DOHH2 (cell line): ENCODE data around the gene TMEM130.

Experiments
- H3F3A ChIP-seq: fragments of 200-600 bp; sonication (generic), shearing (Covaris generic); 2 replicates; pipeline ENCODE4 v1.6.0; 2016; ENCODE audit warnings: antibody characterized with exemption, mild to moderate bottlenecking; ENCODE audit not compliant: control insufficient read depth, insufficient read depth
- H3K27ac ChIP-seq: fragments of 200-600 bp; sonication (generic); 2 replicates; pipeline ENCODE4 v1.5.1; 2014; ENCODE audit warnings: low read depth, mild to moderate bottlenecking, low read length, moderate library complexity
- H3K27me3 ChIP-seq: fragments of 200-600 bp; sonication (generic); 2 replicates; pipeline ENCODE4 v1.6.1; 2014; ENCODE audit warnings: mild to moderate bottlenecking, low read length, mixed read lengths; ENCODE audit not compliant: control insufficient read depth
- H3K36me3 ChIP-seq: fragments of 200-600 bp; sonication (generic); 2 replicates; pipeline ENCODE4 v1.6.1; 2014; ENCODE audit warnings: mild to moderate bottlenecking, low read length, moderate library complexity, mixed read lengths; ENCODE audit not compliant: control insufficient read depth
- H3K4me1 ChIP-seq: fragments of 200-600 bp; sonication (generic); 2 replicates; pipeline ENCODE4 v1.6.1; 2014; ENCODE audit warnings: mild to moderate bottlenecking, low read length, mixed read lengths; ENCODE audit not compliant: control insufficient read depth
- H3K4me2 ChIP-seq: fragments of 200-600 bp; sonication (generic); 2 replicates; pipeline ENCODE4 v1.6.0; 2014; ENCODE audit warnings: mild to moderate bottlenecking, low read length, moderate library complexity
- H3K4me3 ChIP-seq: fragments of 200-600 bp; sonication (generic); 2 replicates; pipeline ENCODE4 v1.5.1; 2014; ENCODE audit warnings: mild to moderate bottlenecking, low read length, mixed read lengths
- H3K79me2 ChIP-seq: fragments of 200-600 bp; sonication (generic); 2 replicates; pipeline ENCODE4 v1.6.1; 2014; ENCODE audit warnings: mild to moderate bottlenecking, low read length, mixed read lengths; ENCODE audit not compliant: control insufficient read depth
- H3K9me2 ChIP-seq: fragments of 200-600 bp; sonication (generic); replicated peaks from 2 replicates; pipeline ENCODE4 v1.6.1; 2014; ENCODE audit warnings: mild to moderate bottlenecking, low read length, mixed read lengths; ENCODE audit not compliant: control insufficient read depth
- H3K9me3 ChIP-seq: fragments of 200-600 bp; sonication (generic); 2 replicates; pipeline ENCODE4 v1.6.1; 2014; ENCODE audit warnings: antibody characterized with exemption, low read length, mixed read lengths; ENCODE audit not compliant: control insufficient read depth, insufficient read depth
- H4K20me1 ChIP-seq: fragments of 200-600 bp; sonication (generic); 2 replicates; pipeline ENCODE4 v1.6.0; 2014; ENCODE audit warnings: low read depth, mild to moderate bottlenecking, antibody characterized with exemption, low read length, moderate library complexity; ENCODE audit not compliant: control insufficient read depth, insufficient read depth
- CTCF ChIP-seq: fragments of 200-600 bp; sonication (generic); IDR thresholded peaks from one replicate; pipeline ENCODE4 v1.5.1; 2014; ENCODE audit warnings: antibody characterized with exemption, mild to moderate bottlenecking, low read depth, low read length; ENCODE audit not compliant: poor library complexity, severe bottlenecking
- EZH2phosphoT487 ChIP-seq: fragments of 200-600 bp; sonication (generic); IDR thresholded peaks from 2 replicates; pipeline ENCODE4 v1.6.1; 2017; ENCODE audit warnings: borderline replicate concordance, mild to moderate bottlenecking, antibody characterized with exemption, low read length, moderate library complexity, mixed read lengths

Gene TMEM130

GRCh38 chr7:98878365-98879197, 8.8 kb upstream of the TMEM130 start, which contains the start of gene TRRAP:
Gene TRRAP (plus strand): TSS chr7:98878532. CDS start chr7:98881151, 2,619 bp downstream.
- Histone ChIP-seq H3F3A (peaks cover 8% of the 10 kb centered on the region), H3K9me2 (no peaks in the 10 kb centered on the region), H3K4me2 (peak within 1 kb of the TSS; percentile 74), H3K36me3 (peaks cover 39% of the 10 kb centered on the region), H3K27me3 (peaks cover 2% of the 10 kb centered on the region; the same call in 1 of the 2 replicates), H3K4me3 (peak within 1 kb of the TSS; percentile 85), H4K20me1 (peaks cover 7% of the 10 kb centered on the region; the same call in 1 of the 2 replicates), H3K9me3 (no peaks in the 10 kb centered on the region), H3K27ac (peak within 1 kb of the TSS; percentile 68), H3K4me1 (peaks cover 32% of the 10 kb centered on the region), H3K79me2 (peaks cover 48% of the 10 kb centered on the region)
- TF ChIP-seq CTCF (peak; percentile 89), EZH2phosphoT487 (no peak)

GRCh38 chr7:98877692-98878364, 8.0 kb upstream of the TMEM130 start:
- no peaks in the 10 kb centered on the region for H3K9me3 ChIP-seq

GRCh38 chr7:98877146-98877545, 7.3 kb upstream of the TMEM130 start:
- H3K4me2 ChIP-seq, result no peak overlapping the region
- H3K27me3 ChIP-seq, result peaks cover 2% of the 10 kb centered on the region; the same call in 1 of the 2 replicates
- peaks cover 24% of the 10 kb centered on the region for H3K36me3 ChIP-seq
- peaks cover 8% of the 10 kb centered on the region for H3F3A ChIP-seq
- no peaks in the 10 kb centered on the region for H3K9me2 ChIP-seq
- no peak overlapping the region for H3K27ac ChIP-seq
- peaks cover 23% of the 10 kb centered on the region for H3K4me1 ChIP-seq
- TF ChIP-seq CTCF (no peak), EZH2phosphoT487 (no peak)
- peaks cover 7% of the 10 kb centered on the region; the same call in 1 of the 2 replicates for H4K20me1 ChIP-seq
- no peaks in the 10 kb centered on the region for H3K9me3 ChIP-seq
- H3K79me2 ChIP-seq, result peaks cover 37% of the 10 kb centered on the region
- H3K4me3 ChIP-seq, result no peak overlapping the region

More at GRCh38 chr7:98877692-98878364, 8.0 kb upstream of the TMEM130 start:
- peaks cover 2% of the 10 kb centered on the region; the same call in 1 of the 2 replicates for H3K27me3 ChIP-seq
- no peaks in the 10 kb centered on the region for H3K9me2 ChIP-seq
- peaks cover 24% of the 10 kb centered on the region for H3K4me1 ChIP-seq
- H3K4me2 ChIP-seq, result peak overlapping the region; percentile 74
- H3K36me3 ChIP-seq, result peaks cover 31% of the 10 kb centered on the region
- peaks cover 5% of the 10 kb centered on the region for H3F3A ChIP-seq
- H4K20me1 ChIP-seq, result peaks cover 7% of the 10 kb centered on the region; the same call in 1 of the 2 replicates
- no peak overlapping the region for H3K27ac ChIP-seq
- H3K79me2 ChIP-seq, result peaks cover 42% of the 10 kb centered on the region
- TF ChIP-seq EZH2phosphoT487 (no peak), CTCF (no peak)
- H3K4me3 ChIP-seq, result peak overlapping the region; percentile 85
